NCI-H226 (cell line): ENCODE data around the gene COPA.
"Not testable (repeated sequence)": the region's sequence is repeated elsewhere in the genome, so short reads cannot be mapped to it uniquely, and the experiment has no call there.

Experiments used
- DNase-seq: peaks from one replicate; pipeline ENCODE4 v3.0.0-alpha.2; 2015

The COPA gene

GRCh38 chr1:160322831-160323230, 20.2 kb downstream of the COPA start:
- no peak for DNase-seq

GRCh38 chr1:160315359-160315758, 27.7 kb downstream of the COPA start:
- no peak for DNase-seq

GRCh38 chr1:160309571-160309970, 33.5 kb downstream of the COPA start:
- DNase-seq, result no peak

- DNase-seq, result no peak
These were observed 33.9 kb downstream of the COPA start for GRCh38 chr1:160309185-160309557.

GRCh38 chr1:160308451-160309184, 34.4 kb downstream of the COPA start:
- DNase-seq, result no peak

- no peak for DNase-seq
These were observed 35.8 kb downstream of the COPA start for GRCh38 chr1:160307118-160307791.

GRCh38 chr1:160300173-160300572, 42.9 kb downstream of the COPA start:
- DNase-seq, result no peak

- no peak for DNase-seq
These were observed 47.0 kb downstream of the COPA start for GRCh38 chr1:160296036-160296435.

- DNase-seq, result no peak
These were observed 49.8 kb downstream of the COPA start for GRCh38 chr1:160293020-160293968.

- DNase-seq, result peak; percentile 29
These were observed 51.5 kb downstream of the COPA start for GRCh38 chr1:160291248-160292220.

- DNase-seq, result not testable (repeated sequence)
These were observed 55.3 kb downstream of the COPA start for GRCh38 chr1:160287769-160288168.

- no peak for DNase-seq
These were observed 57.5 kb downstream of the COPA start for GRCh38 chr1:160285506-160285905.

- DNase-seq, result peak; percentile 83
These were observed 58.2 kb downstream of the COPA start, which contains the start of gene PEX19 for GRCh38 chr1:160284782-160285344. Gene PEX19 (minus strand): TSS chr1:160285133. CDS start chr1:160285124, 9 bp downstream.

- peak; percentile 35 for DNase-seq
These were observed 58.7 kb downstream of the COPA start for GRCh38 chr1:160284220-160284781.

- no peak for DNase-seq
These were observed 60.2 kb downstream of the COPA start for GRCh38 chr1:160282807-160283206.

GRCh38 chr1:160277987-160278386, 65.1 kb downstream of the COPA start:
- DNase-seq, result no peak

GRCh38 chr1:160277330-160277729, 65.7 kb downstream of the COPA start:
- DNase-seq, result no peak

- no peak for DNase-seq
These were observed 72.0 kb downstream of the COPA start for GRCh38 chr1:160271025-160271424.

- DNase-seq, result no peak
These were observed 75.6 kb downstream of the COPA start for GRCh38 chr1:160267284-160267991.

GRCh38 chr1:160264795-160265307, 78.2 kb downstream of the COPA start:
- no peak for DNase-seq
